Measurements from ENCODE around the gene DCC. TPM values are rescaled to one million over a fixed set of nuclear protein-coding genes. Genes with fewer than 3 reads are reported as not detected.

The DCC gene
- polyA plus RNA-seq, 1 of the 3 experiments (the other 2 are of a cell fraction), result 0.20 TPM

GRCh38 chr18:53472546-53472945 is 1132.5 kb downstream of the DCC start:
- 15% methylated on average over 2 of the region's 2 CpGs for WGBS (ENCODE audit: low lambda C conversion rate)
- Histone ChIP-seq H3K4me3 (ENCODE audit: low read depth in 2 of 2, low read length in 1 of 2) (no peak overlapping the region), H3K9me2 (no peaks in the 10 kb centered on the region), H3K4me1 (ENCODE audit: control insufficient read depth in 1 of 2, insufficient read depth in 2 of 2, low read depth in 1 of 2, low read length in 1 of 2) (no peaks in the 10 kb centered on the region), H4K20me1 (ENCODE audit: insufficient read depth) (no peaks in the 10 kb centered on the region), H3K36me3 (replicated peaks in 1 of 2; ENCODE audit: control insufficient read depth in 1 of 2, insufficient read depth in 2 of 2, low read length in 1 of 2) (no peaks in the 10 kb centered on the region), H3K4me2 (no peak overlapping the region), H3F3A (replicated peaks; ENCODE audit: insufficient read depth) (no peaks in the 10 kb centered on the region), H3K79me2 (ENCODE audit: insufficient read depth) (no peaks in the 10 kb centered on the region), H3K9me3 (no peaks in the 10 kb centered on the region), H3K9ac (no peak overlapping the region), H3K27me3 (ENCODE audit: insufficient read depth) (no peaks in the 10 kb centered on the region), H2AFZ (ENCODE audit: low read depth) (no peak overlapping the region), H3K27ac (ENCODE audit: low read depth in 2 of 2, low read length in 1 of 2) (no peak overlapping the region)
- TF ChIP-seq EP300 (IDR thresholded peaks at IDR 0.05; ENCODE audit: borderline replicate concordance in 1 of 2, low read depth in 1 of 2, low read length in 1 of 2), result no peak
- TF ChIP-seq CTCF (IDR thresholded peaks at IDR 0.05), result no peak
- TF ChIP-seq YY1 (IDR thresholded peaks at IDR 0.05; ENCODE audit: low read depth), result no peak
- no peak for TF ChIP-seq MAX (IDR thresholded peaks at IDR 0.05; ENCODE audit: low read depth)
- no peak for TF ChIP-seq PBX3 (IDR thresholded peaks at IDR 0.05)
- TF ChIP-seq FOXM1 (IDR thresholded peaks at IDR 0.05; ENCODE audit: low read depth), result no peak
- no peak for TF ChIP-seq SMC3 (IDR thresholded peaks at IDR 0.05; ENCODE audit: low read depth, low read length)
- TF ChIP-seq NRF1 (IDR thresholded peaks at IDR 0.05; ENCODE audit: low read depth, low read length), result no peak
- no peak for TF ChIP-seq GATA2 (CRISPR knock-in tag; IDR thresholded peaks at IDR 0.05)
- TF ChIP-seq MXI1 (IDR thresholded peaks at IDR 0.05; ENCODE audit: low read depth, low read length), result no peak
- TF ChIP-seq CHD2 (IDR thresholded peaks at IDR 0.05; ENCODE audit: low read length, partially characterized antibody), result no peak
- POLR2A ChIA-PET, result no interaction called here
- CTCF ChIA-PET, result interaction anchor here (0.9 to 1.1 kb wide), 2 partner anchors 655 kb away, joined by 3 to 4 read pairs; no protein-coding TSS in a partner anchor
- no peak for DNase-seq

- 36% methylated on average over 3 of the region's 3 CpGs for WGBS (ENCODE audit: low lambda C conversion rate)
- Histone ChIP-seq H3K4me1 (ENCODE audit: control insufficient read depth in 1 of 2, insufficient read depth in 2 of 2, low read depth in 1 of 2, low read length in 1 of 2) (no peaks in the 10 kb centered on the region), H4K20me1 (ENCODE audit: insufficient read depth) (no peaks in the 10 kb centered on the region), H2AFZ (ENCODE audit: low read depth) (no peak overlapping the region), H3K4me3 (ENCODE audit: low read depth in 2 of 2, low read length in 1 of 2) (no peak overlapping the region), H3K9me2 (no peaks in the 10 kb centered on the region), H3F3A (replicated peaks; ENCODE audit: insufficient read depth) (no peaks in the 10 kb centered on the region), H3K27ac (ENCODE audit: low read depth in 2 of 2, low read length in 1 of 2) (no peak overlapping the region), H3K79me2 (ENCODE audit: insufficient read depth) (no peaks in the 10 kb centered on the region), H3K9ac (no peak overlapping the region), H3K4me2 (no peak overlapping the region), H3K36me3 (replicated peaks in 1 of 2; ENCODE audit: control insufficient read depth in 1 of 2, insufficient read depth in 2 of 2, low read length in 1 of 2) (no peaks in the 10 kb centered on the region), H3K27me3 (ENCODE audit: insufficient read depth) (no peaks in the 10 kb centered on the region), H3K9me3 (no peaks in the 10 kb centered on the region)
- no peak for DNase-seq
- TF ChIP-seq POLR2AphosphoS5 (IDR thresholded peaks at IDR 0.05; ENCODE audit: low read depth, low read length) (no peak), SIN3A (IDR thresholded peaks at IDR 0.05; ENCODE audit: borderline replicate concordance, low read depth, low read length) (no peak), NRF1 (IDR thresholded peaks at IDR 0.05; ENCODE audit: low read depth, low read length) (no peak), FOXM1 (IDR thresholded peaks at IDR 0.05; ENCODE audit: low read depth) (no peak)
- POLR2A ChIA-PET, result no interaction called here
- CTCF ChIA-PET, result no interaction called here
Measured at GRCh38 chr18:53478155-53478554, 1138.2 kb downstream of the DCC start.
